Endothelial cell of umbilical vein (primary cell): ENCODE results near the gene HHATL. TPM values are rescaled to one million over a fixed set of nuclear protein-coding genes. Genes with fewer than 3 reads are reported as not detected.

ENCODE experiments used
- BruUV-seq: library from RNA; stranded (reverse); fragments of 400-500 nt; replicated peaks from 2 replicates; lab custom pipeline; 2021; lab: Mats Ljungman, UMichigan
- CTCF ChIA-PET: fragments of 300-600, 350-600 bp; sonication (Branson Sonifier 250); formaldehyde crosslinking; loops from one replicate; lab custom pipeline; 2021; ENCODE audit warnings: antibody characterized with exemption, inconsistent platforms; lab: Charles Lee
- POLR2A ChIA-PET: fragments of 300-600, 350-600 bp; sonication (Branson Sonifier 250); formaldehyde crosslinking; loops from one replicate; lab custom pipeline; 2021; ENCODE audit warnings: antibody characterized with exemption, inconsistent platforms; lab: Charles Lee
- DNase-seq: peaks from one replicate; pipeline ENCODE4 v3.0.0-alpha.2; 2011; ENCODE audit warnings: low read depth, low spot score
- FAIRE-seq: peaks from 2 replicates; lab custom pipeline; 2011; peaks lifted over from hg19 to GRCh38; lab: Jason Lieb, UNC
- H2AFZ ChIP-seq: 2 replicates; pipeline ENCODE4 v1.6.0; 2012; ENCODE audit warnings: low read depth, low read length, control low read depth, inconsistent platforms
- H3K27ac ChIP-seq: 2 replicates; pipeline ENCODE4 v1.5.1; 2011; ENCODE audit warnings: low read depth, mild to moderate bottlenecking, control low read depth, low read length, moderate library complexity; ENCODE audit not compliant: insufficient read depth
- H3K27me3 ChIP-seq, 2 experiments: 2 replicates each; pipeline versions ENCODE4 v1.6.0 to v1.6.1; 2011; ENCODE audit warnings: low read length in 2 of 2, mixed read lengths in 1 of 2; ENCODE audit not compliant: control insufficient read depth in 2 of 2, insufficient read depth in 2 of 2
- H3K36me3 ChIP-seq, 2 experiments: 2 replicates in 1 of 2; 3 replicates in 1 of 2; pipeline ENCODE4 v1.5.1; 2011; ENCODE audit warnings: low read length in 2 of 2, mild to moderate bottlenecking in 1 of 2, moderate library complexity in 1 of 2; ENCODE audit not compliant: control insufficient read depth in 2 of 2, insufficient read depth in 2 of 2; ENCODE audit errors: extremely low read depth in 1 of 2
- H3K4me1 ChIP-seq: 3 replicates; pipeline ENCODE4 v1.5.1; 2011; ENCODE audit warnings: mild to moderate bottlenecking, low read length; ENCODE audit not compliant: control insufficient read depth, insufficient read depth; ENCODE audit errors: extremely low read depth
- H3K4me2 ChIP-seq: 2 replicates; pipeline ENCODE4 v1.6.1; 2011; ENCODE audit warnings: low read length, control low read depth, mixed read lengths; ENCODE audit not compliant: insufficient read depth
- H3K4me3 ChIP-seq, 3 experiments: fragments of 200-600 bp in 1 of 3; sonication (generic), shearing (Covaris generic) in 1 of 3; replicated peaks in 1 of 3; 2 replicates each; pipeline ENCODE4 v1.5.1; 2011 to 2016; ENCODE audit warnings: control low read depth in 3 of 3, low read length in 3 of 3, mild to moderate bottlenecking in 2 of 3, inconsistent platforms in 1 of 3, low read depth in 1 of 3, moderate library complexity in 1 of 3; ENCODE audit not compliant: insufficient read depth in 1 of 3
- H3K79me2 ChIP-seq: 2 replicates; pipeline ENCODE4 v1.6.0; 2012; ENCODE audit warnings: low read length, inconsistent platforms; ENCODE audit not compliant: control insufficient read depth, insufficient read depth
- H3K9ac ChIP-seq: replicated peaks from 2 replicates; pipeline ENCODE3; 2011; ENCODE audit warnings: low read length, control low read depth; ENCODE audit not compliant: insufficient read depth; ENCODE audit errors: extremely low read depth
- H3K9me1 ChIP-seq: replicated peaks from 3 replicates; pipeline ENCODE4 v1.6.0; 2011; ENCODE audit warnings: mild to moderate bottlenecking, low read length; ENCODE audit not compliant: control insufficient read depth, insufficient read depth; ENCODE audit errors: extremely low read depth
- H3K9me3 ChIP-seq: replicated peaks from 2 replicates; pipeline ENCODE4 v1.5.1; 2012; ENCODE audit warnings: low read length, inconsistent platforms; ENCODE audit not compliant: control insufficient read depth, insufficient read depth
- H4K20me1 ChIP-seq: replicated peaks from 2 replicates; pipeline ENCODE3; 2011; ENCODE audit warnings: mild to moderate bottlenecking, low read length; ENCODE audit not compliant: control insufficient read depth, insufficient read depth; ENCODE audit errors: extremely low read depth
- EZH2 ChIP-seq: IDR thresholded peaks from 2 replicates; pipeline ENCODE4 v1.6.1; 2012; ENCODE audit warnings: borderline replicate concordance, low read depth, mild to moderate bottlenecking, moderate library complexity, low read length, inconsistent platforms; ENCODE audit not compliant: severe bottlenecking
- FOS ChIP-seq: IDR thresholded peaks from 2 replicates; pipeline ENCODE4 v1.6.1; 2011; ENCODE audit warnings: mild to moderate bottlenecking, low read length, moderate library complexity, borderline replicate concordance; ENCODE audit not compliant: insufficient read depth
- GATA2 ChIP-seq: IDR thresholded peaks from 2 replicates; pipeline ENCODE4 v1.7.0; 2011; ENCODE audit warnings: low read depth, mild to moderate bottlenecking, moderate library complexity, mixed read lengths, low read length; ENCODE audit not compliant: insufficient read length, insufficient read depth
- JUN ChIP-seq: IDR thresholded peaks from 2 replicates; pipeline ENCODE4 v1.6.1; 2011; ENCODE audit warnings: borderline replicate concordance, low read depth; ENCODE audit not compliant: insufficient read length, insufficient read depth
- MAX ChIP-seq: IDR thresholded peaks from 2 replicates; pipeline ENCODE4 v1.6.1; 2011; ENCODE audit not compliant: insufficient read depth, insufficient read length
- MYC ChIP-seq: IDR thresholded peaks from one replicate; pipeline ENCODE4 v1.6.1; 2011; ENCODE audit warnings: mild to moderate bottlenecking, low read depth, low read length
- POLR2A ChIP-seq: IDR thresholded peaks from 2 replicates; pipeline ENCODE4 v1.6.1; 2012; ENCODE audit warnings: low read depth, mild to moderate bottlenecking, control low read depth, low read length
- POLR2AphosphoS5 ChIP-seq: IDR thresholded peaks from 2 replicates; pipeline ENCODE4 v1.6.1; 2012; ENCODE audit warnings: low read depth, mild to moderate bottlenecking, control low read depth, low read length, moderate library complexity; ENCODE audit not compliant: insufficient read depth
- dilution Hi-C: fragments of 300-500 bp; cut with MboI; formaldehyde crosslinking; loops from one replicate; pipeline ENCODE4 v1.15.0; 2019; ENCODE audit warnings: low sequenced_read_pairs; ENCODE audit not compliant: extremely low pct_ligation_motif_present
- intact Hi-C: fragments of 100-400 bp; cut with micrococcal nuclease; formaldehyde crosslinking; loops from one replicate; pipeline ENCODE4 v1.10.0; 2022
- polyA plus RNA-seq, 4 experiments: library from polyadenylated mRNA; depleted of rRNA in 3 of 4; stranded (reverse) in 3 of 4; unstranded in 1 of 4; fragments of >200 nt; gene quantifications; 2 replicates each; pipeline versions ENCODE4 v1.2.1 to v1.2.3, GENCODE V29; 2011 to 2012; ENCODE audit warnings: missing spikeins in 1 of 4
- total RNA-seq: library from RNA; stranded (reverse); gene quantifications from 2 replicates; pipeline ENCODE4 v1.2.3, GENCODE V29; 2021
- TF ChIP-seq, protein P1 (sequence below), 2 donors: IDR thresholded peaks; 1 replicate in 1 of 2; 2 replicates in 1 of 2; pipeline ENCODE4 v1.5.1; 2011; ENCODE audit warnings: low read length in 2 of 2, mild to moderate bottlenecking in 2 of 2, moderate library complexity in 2 of 2, control low read depth in 1 of 2, inconsistent platforms in 1 of 2, low read depth in 1 of 2; ENCODE audit not compliant: insufficient read depth in 1 of 2; ENCODE audit errors: extremely low read depth in 1 of 2

HHATL gene
- total and polyA plus RNA-seq, 2 donors (not counting 3 experiments of a cell fraction or from before 2014, with no cell fraction given) = not detected

DNA sequence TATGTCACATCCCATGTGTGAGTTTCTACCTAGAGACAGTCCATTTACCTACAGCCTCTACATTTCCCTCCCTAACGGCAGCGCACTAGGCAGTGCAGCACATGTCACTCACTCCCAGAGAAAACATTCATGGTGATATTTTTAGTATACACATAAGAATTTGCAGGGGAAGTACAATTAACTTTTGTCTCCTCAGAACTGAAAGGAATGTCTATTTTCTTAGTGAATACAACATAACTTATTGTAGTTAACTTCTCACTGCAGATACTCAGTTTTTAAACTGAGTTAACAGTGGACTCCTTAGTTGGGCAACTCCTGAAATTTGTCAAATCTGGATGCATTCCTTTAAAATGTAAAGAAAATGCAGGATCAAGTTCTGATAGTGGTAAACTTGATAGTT is 53.6 kb downstream of the HHATL start:
- intact Hi-C loops (no loop called here), dilution Hi-C loops (no loop called here)
- Histone ChIP-seq H3K4me2 (no peak overlapping the region), H3K9me3 (no peaks in the 10 kb centered on the region), H3K9me1 (no peaks in the 10 kb centered on the region), H3K27ac (no peak overlapping the region), H3K27me3 (no peaks in the 10 kb centered on the region), H3K36me3 (peaks cover 14 to 23% of the 10 kb centered on the region in 2 experiments), H4K20me1 (peaks cover 3% of the 10 kb centered on the region), H3K79me2 (peaks cover 24% of the 10 kb centered on the region), H3K4me1 (peaks cover 22% of the 10 kb centered on the region), H3K9ac (no peak overlapping the region), H2AFZ (no peak overlapping the region), H3K4me3 (no peak overlapping the region)
- no TSS peak for BruUV-seq
- FAIRE-seq (no peak), DNase-seq (no peak)
- ChIA-PET POLR2A (no interaction called here), CTCF (interaction anchor here (1.1 to 1.4 kb wide), 2 partner anchors 28 to 38 kb away, joined by 3 to 5 read pairs; no protein-coding TSS in a partner anchor)
- no peak for TF ChIP-seq MYC
- TF ChIP-seq JUN = no peak
- no peak for TF ChIP-seq MAX
- no peak for TF ChIP-seq GATA2
- TF ChIP-seq POLR2A = no peak
- TF ChIP-seq POLR2AphosphoS5 = no peak
- TF ChIP-seq, protein P1, sequence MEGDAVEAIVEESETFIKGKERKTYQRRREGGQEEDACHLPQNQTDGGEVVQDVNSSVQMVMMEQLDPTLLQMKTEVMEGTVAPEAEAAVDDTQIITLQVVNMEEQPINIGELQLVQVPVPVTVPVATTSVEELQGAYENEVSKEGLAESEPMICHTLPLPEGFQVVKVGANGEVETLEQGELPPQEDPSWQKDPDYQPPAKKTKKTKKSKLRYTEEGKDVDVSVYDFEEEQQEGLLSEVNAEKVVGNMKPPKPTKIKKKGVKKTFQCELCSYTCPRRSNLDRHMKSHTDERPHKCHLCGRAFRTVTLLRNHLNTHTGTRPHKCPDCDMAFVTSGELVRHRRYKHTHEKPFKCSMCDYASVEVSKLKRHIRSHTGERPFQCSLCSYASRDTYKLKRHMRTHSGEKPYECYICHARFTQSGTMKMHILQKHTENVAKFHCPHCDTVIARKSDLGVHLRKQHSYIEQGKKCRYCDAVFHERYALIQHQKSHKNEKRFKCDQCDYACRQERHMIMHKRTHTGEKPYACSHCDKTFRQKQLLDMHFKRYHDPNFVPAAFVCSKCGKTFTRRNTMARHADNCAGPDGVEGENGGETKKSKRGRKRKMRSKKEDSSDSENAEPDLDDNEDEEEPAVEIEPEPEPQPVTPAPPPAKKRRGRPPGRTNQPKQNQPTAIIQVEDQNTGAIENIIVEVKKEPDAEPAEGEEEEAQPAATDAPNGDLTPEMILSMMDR (IDR thresholded peaks at IDR 0.05; ENCODE audit: extremely low read depth in 1 of 2, insufficient read depth in 1 of 2, low read depth in 1 of 2, low read length in 2 of 2) = no peak
- no peak for TF ChIP-seq FOS
- no peak for TF ChIP-seq EZH2
